Psoas muscle (tissue), 8 donors: ENCODE results near the gene CES3. TPM values are rescaled to one million over a fixed set of nuclear protein-coding genes. Genes with fewer than 3 reads are reported as not detected.

ENCODE experiments used
- ATAC-seq, 4 donors: fragments of 200-7000 bp; cut with Tn5 transposase; one replicate each; pipeline ENCODE4 v1.9.1; 2020; ENCODE audit warnings: moderate library complexity in 3 of 4, mild to moderate bottlenecking in 2 of 4
- DNase-seq, 2 donors: peaks; one replicate each; pipeline ENCODE4 v3.0.0-alpha.2; 2020
- H3K27ac ChIP-seq: fragments of 200-600 bp; one replicate; pipeline ENCODE4 v1.8.0; 2022
- H3K27me3 ChIP-seq, 3 donors: fragments of 200-600 bp in 1 of 3; one replicate each; pipeline versions ENCODE4 v1.6.1 to v1.8.0; 2013 to 2022; ENCODE audit warnings: low read length in 2 of 3, mild to moderate bottlenecking in 2 of 3, moderate library complexity in 1 of 3; ENCODE audit not compliant: insufficient read depth in 3 of 3
- H3K36me3 ChIP-seq, 2 donors: fragments of 200-600 bp in 1 of 2; one replicate each; pipeline versions ENCODE4 v1.6.1 to v1.8.0; 2013 to 2022; ENCODE audit warnings: low read depth in 1 of 2, mild to moderate bottlenecking in 1 of 2, moderate library complexity in 1 of 2; ENCODE audit not compliant: insufficient read depth in 1 of 2
- H3K4me1 ChIP-seq: fragments of 200-600 bp; one replicate; pipeline ENCODE4 v1.8.0; 2022
- H3K4me3 ChIP-seq: fragments of 200-600 bp; one replicate; pipeline ENCODE4 v1.8.0; 2022; ENCODE audit warnings: mild to moderate bottlenecking
- H3K9me3 ChIP-seq: fragments of 200-600 bp; one replicate; pipeline ENCODE4 v1.8.0; 2022
- WGBS, 3 donors: extraction: QIAGEN DNeasy Blood & Tissue Kit; methylation state at CpG; one replicate each; pipeline versions ENCODE4 v1.1.6 to v1.1.7; 2013; 5-methylcytosine and 5-hydroxymethylcytosine counted together
- intact Hi-C, 2 donors: fragments of 100-400 bp; cut with DNase I; formaldehyde crosslinking; loops; one replicate each; pipeline versions ENCODE4 v1.11.0 to v1.14.2; 2022
- polyA plus RNA-seq, 3 donors: library from polyadenylated mRNA; stranded (reverse); fragments of 200-250 nt; gene quantifications; one replicate each; pipeline ENCODE4 v1.2.3, GENCODE V29; 2013
- total RNA-seq, 4 donors: library from RNA; stranded (reverse); fragmentation: NEBNext Ultra II Directional in 2 of 4; extraction: Animal tissue kit (Norgen Biotek cat#: 25700) in 2 of 4; gene quantifications; one replicate each; pipeline versions ENCODE4 v1.2.1 to v1.2.4, GENCODE V29; 2021 to 2023
- TF ChIP-seq, protein P1 (sequence below): fragments of 200-600 bp; IDR thresholded peaks from one replicate; pipeline ENCODE4 v1.8.0; 2022; ENCODE audit warnings: antibody characterized with exemption
- donor health status: healthy with polysubstance abuse.
- donor health status: DM: no; HTN: no; CAD: no; lungs with moderate emphysema.
- donor health status: Bipolar disorder and iron deficiency.
- donor health status: healthy.
- donor health status: DM: yes; HTN: yes; CAD: no.
- donor health status: DM: no; HTN: no; CAD: no.
- donor health status: DM: no; HTN: no; CAD: no.
- donor health status: DM: yes; HTN: yes; CAD: no.

CES3 gene
- total and polyA plus RNA-seq, 7 donors: 0.48 to 15.2 (median 9.7) TPM

DNA sequence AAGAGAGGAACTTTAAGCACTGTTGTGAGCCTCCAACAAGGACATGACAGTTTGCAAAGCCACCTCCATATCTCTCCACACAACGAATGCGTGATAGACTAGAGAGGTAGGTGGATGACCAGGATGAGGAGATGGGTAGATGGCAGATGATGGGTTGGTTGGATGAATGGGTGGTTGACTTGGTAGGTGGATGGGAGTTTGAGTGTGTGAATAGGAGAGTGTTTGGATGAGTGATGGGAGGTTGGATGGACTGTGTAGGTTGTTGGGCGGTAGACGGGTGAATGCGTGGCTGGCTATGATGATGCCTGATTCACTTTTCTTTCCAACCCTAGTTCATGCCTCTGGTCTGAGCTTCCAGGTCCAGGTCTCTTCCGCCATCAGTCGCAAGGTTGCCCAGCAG, 46.5 kb upstream of the CES3 start:
- H3K36me3 ChIP-seq: no peaks in the 10 kb centered on the region
- H3K27me3 ChIP-seq: peaks cover 0 to 2% (median 0%) of the 10 kb centered on the region in 3 donors
- no peak overlapping the region for H3K27ac ChIP-seq
- TF ChIP-seq, protein P1, sequence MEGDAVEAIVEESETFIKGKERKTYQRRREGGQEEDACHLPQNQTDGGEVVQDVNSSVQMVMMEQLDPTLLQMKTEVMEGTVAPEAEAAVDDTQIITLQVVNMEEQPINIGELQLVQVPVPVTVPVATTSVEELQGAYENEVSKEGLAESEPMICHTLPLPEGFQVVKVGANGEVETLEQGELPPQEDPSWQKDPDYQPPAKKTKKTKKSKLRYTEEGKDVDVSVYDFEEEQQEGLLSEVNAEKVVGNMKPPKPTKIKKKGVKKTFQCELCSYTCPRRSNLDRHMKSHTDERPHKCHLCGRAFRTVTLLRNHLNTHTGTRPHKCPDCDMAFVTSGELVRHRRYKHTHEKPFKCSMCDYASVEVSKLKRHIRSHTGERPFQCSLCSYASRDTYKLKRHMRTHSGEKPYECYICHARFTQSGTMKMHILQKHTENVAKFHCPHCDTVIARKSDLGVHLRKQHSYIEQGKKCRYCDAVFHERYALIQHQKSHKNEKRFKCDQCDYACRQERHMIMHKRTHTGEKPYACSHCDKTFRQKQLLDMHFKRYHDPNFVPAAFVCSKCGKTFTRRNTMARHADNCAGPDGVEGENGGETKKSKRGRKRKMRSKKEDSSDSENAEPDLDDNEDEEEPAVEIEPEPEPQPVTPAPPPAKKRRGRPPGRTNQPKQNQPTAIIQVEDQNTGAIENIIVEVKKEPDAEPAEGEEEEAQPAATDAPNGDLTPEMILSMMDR: no peak
- H3K9me3 ChIP-seq: no peaks in the 10 kb centered on the region
- WGBS, 3 donors: 96 to 97% (median 96%) methylated on average over 7 of the region's 7 CpGs
- H3K4me1 ChIP-seq: no peaks in the 10 kb centered on the region
- ATAC-seq (no peak), DNase-seq (no peak)
- no peak overlapping the region for H3K4me3 ChIP-seq
- intact Hi-C loops: no loop called here

DNA sequence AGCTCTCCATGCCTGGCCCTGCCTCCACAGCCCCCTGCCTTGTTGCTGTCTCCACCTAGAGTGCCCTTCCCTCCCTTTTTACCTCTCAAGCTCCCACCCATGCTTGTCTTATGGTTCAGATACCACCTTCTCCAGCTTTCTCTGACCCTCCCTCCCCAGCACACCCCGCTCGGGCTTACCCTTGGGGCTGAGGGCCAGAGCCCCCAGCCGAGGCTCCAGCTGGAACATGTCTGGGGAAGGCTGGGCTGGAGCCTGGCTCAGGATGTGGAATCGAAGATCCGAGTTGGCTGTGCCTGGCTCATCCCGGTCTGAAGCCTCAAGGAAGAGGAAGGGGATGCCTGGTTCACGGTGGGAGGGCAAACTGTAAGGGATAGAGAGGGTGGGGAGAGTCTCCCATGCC, 46.0 kb upstream of the CES3 start:
- intact Hi-C loops: no loop called here
- DNase-seq: no peak
- peaks cover 0 to 2% (median 0%) of the 10 kb centered on the region in 3 donors for H3K27me3 ChIP-seq
- WGBS, 3 donors: 65 to 73% (median 69%) methylated on average over 7 of the region's 7 CpGs
- H3K4me1 ChIP-seq: no peaks in the 10 kb centered on the region
- TF ChIP-seq, protein P1: no peak
- ATAC-seq: no peak
- H3K9me3 ChIP-seq: no peaks in the 10 kb centered on the region
- no peak overlapping the region for H3K4me3 ChIP-seq
- H3K36me3 ChIP-seq: no peaks in the 10 kb centered on the region
- no peak overlapping the region for H3K27ac ChIP-seq

DNA sequence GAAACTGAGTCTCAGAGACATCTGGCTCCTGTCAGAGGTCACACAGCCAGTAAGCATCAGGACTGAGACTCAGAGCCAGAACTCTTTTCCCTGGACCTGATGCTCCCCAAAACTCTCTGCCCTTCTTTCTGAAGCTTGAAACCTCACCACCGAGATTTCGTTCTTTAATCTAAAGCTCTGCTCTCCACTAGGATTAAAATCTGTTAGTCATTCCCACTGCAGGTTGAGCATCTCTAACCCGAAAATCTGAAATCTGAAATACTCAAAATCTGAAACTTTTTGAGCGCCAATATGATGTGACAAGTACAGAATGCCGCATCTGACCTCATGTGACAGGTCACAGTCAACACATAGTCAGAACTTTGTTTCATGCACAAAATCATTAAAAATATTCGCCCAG, 44.5 kb upstream of the CES3 start:
- intact Hi-C loops: no loop called here
- no peak overlapping the region for H3K4me3 ChIP-seq
- ATAC-seq (no peak), DNase-seq (no peak)
- no peaks in the 10 kb centered on the region for H3K27me3 ChIP-seq
- 85 to 96% (median 90%) methylated on average over 6 of the region's 6 CpGs for WGBS, 3 donors
- TF ChIP-seq, protein P1: no peak
- no peaks in the 10 kb centered on the region for H3K9me3 ChIP-seq
- H3K4me1 ChIP-seq: no peaks in the 10 kb centered on the region
- H3K27ac ChIP-seq: no peak overlapping the region
- H3K36me3 ChIP-seq: no peaks in the 10 kb centered on the region

DNA sequence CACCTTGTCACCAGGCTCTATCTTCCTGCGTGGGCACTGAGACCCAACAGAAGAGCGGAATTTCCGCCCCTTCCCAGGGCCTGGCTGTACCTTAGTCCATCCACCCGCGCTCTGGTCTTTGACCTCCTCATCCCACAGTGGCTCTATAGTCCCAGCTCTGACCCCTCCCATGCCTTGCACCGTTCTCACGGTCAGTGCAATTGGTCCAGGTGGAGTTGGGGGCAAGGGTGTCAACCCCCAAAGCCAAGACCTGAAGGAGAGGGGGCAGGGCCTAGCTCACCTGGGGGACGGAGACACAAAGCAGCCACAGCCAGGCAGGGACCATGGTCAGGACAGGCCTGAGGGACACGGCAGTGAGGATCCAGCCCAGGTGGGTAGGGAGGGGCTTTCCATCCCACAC, 43.3 kb upstream of the CES3 start:
- WGBS, 3 donors: 89 to 90% (median 90%) methylated on average over 9 of the region's 9 CpGs

More for the DNA sequence above, 43.3 kb upstream of the CES3 start:
- DNase-seq (no peak), ATAC-seq (no peak)
- H3K36me3 ChIP-seq: peaks cover 0 to 8% of the 10 kb centered on the region in 2 donors
- TF ChIP-seq, protein P1: no peak
- H3K9me3 ChIP-seq: no peaks in the 10 kb centered on the region
- H3K27ac ChIP-seq: no peak overlapping the region
- no peak overlapping the region for H3K4me3 ChIP-seq
- no peaks in the 10 kb centered on the region for H3K27me3 ChIP-seq
- intact Hi-C loops: loop anchor here in 1 of 2 donors (2.0 kb wide), 1 partner anchor 15 kb away; no protein-coding TSS in a partner anchor
- H3K4me1 ChIP-seq: no peaks in the 10 kb centered on the region
